Measurements from ENCODE around the gene CTNNA1. TPM values are rescaled to one million over a fixed set of nuclear protein-coding genes. Genes with fewer than 3 reads are reported as not detected.

CTNNA1 gene
- total and polyA plus RNA-seq, 9 of the 15 experiments (the other 6 are each of a cell fraction or from before 2014, with no cell fraction given), result 29.6 to 117 (median 89.1) TPM

DNA sequence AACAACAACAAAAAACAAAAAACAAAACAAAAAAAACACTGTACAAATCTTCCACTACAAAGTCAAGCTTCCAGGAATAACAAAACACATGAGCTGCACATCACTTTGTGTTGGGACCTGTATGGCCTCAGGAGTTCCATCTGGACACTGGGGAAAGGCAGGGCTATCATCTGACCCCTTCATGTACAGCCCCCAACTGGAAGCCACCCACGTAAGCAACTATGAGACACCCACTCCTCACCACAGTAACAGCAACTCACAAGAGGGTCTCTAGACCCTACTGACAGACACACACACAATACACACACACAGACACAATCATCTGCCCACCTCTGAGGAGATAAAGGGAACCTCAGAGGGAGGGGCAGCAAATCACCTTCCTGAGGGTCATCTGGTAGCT, 203.6 kb downstream of the CTNNA1 start (continued):
- TF ChIP-seq, protein P1, sequence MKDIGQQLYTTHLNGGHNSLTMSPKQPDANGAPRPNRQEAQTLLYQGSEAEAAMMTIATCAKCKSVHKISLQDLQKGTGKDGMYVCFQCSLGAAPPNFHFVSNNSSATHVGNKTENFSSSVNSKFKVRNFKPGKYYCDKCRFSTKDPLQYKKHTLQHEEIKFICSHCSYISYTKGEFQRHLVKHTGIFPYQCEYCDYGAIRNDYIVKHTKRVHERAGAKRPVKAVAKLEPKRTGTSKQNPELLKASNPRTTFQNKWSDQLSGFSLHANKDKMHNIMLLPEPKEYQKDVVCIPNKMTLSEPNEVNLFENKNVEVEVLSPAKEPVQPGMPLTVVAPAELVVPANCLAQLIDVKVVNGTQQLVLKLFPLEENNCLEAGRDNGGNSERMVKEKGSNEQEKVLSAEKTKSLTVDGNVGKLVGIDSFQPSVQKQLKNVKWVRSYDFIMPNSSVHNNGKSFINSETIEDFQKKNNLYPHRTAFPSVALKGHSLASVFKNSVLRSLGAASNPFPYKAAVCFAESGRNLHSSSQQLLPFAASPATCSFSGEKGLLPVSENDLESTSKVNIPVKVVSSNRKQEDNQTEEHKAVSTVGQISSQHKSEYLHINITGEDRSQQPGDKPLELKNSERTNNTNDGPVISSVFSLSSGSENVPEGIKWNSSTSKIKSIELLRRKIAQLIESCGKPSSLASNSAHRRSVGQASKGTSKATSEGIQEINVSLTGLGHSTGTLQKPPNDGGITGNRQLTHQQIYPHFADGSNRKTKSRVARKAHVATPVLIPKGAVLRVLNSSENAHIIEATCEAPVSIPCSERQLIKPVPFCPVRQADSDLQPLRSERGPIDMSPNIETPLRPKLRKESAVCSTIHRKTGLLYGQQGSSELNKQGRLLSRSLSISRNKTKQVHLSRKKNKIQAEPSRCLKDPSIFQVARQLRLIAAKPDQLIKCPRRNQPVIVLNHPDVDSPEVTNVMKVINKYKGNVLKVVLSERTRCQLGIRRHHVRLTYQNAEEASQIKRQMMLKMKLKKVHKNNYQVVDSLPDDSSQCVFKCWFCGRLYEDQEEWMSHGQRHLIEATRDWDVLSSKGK (CRISPR knock-in tag; IDR thresholded peaks at IDR 0.05), result no peak
- TF ChIP-seq, protein P2, sequence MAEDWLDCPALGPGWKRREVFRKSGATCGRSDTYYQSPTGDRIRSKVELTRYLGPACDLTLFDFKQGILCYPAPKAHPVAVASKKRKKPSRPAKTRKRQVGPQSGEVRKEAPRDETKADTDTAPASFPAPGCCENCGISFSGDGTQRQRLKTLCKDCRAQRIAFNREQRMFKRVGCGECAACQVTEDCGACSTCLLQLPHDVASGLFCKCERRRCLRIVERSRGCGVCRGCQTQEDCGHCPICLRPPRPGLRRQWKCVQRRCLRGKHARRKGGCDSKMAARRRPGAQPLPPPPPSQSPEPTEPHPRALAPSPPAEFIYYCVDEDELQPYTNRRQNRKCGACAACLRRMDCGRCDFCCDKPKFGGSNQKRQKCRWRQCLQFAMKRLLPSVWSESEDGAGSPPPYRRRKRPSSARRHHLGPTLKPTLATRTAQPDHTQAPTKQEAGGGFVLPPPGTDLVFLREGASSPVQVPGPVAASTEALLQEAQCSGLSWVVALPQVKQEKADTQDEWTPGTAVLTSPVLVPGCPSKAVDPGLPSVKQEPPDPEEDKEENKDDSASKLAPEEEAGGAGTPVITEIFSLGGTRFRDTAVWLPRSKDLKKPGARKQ (CRISPR knock-in tag; IDR thresholded peaks at IDR 0.05), result no peak
- TF ChIP-seq, protein P3, sequence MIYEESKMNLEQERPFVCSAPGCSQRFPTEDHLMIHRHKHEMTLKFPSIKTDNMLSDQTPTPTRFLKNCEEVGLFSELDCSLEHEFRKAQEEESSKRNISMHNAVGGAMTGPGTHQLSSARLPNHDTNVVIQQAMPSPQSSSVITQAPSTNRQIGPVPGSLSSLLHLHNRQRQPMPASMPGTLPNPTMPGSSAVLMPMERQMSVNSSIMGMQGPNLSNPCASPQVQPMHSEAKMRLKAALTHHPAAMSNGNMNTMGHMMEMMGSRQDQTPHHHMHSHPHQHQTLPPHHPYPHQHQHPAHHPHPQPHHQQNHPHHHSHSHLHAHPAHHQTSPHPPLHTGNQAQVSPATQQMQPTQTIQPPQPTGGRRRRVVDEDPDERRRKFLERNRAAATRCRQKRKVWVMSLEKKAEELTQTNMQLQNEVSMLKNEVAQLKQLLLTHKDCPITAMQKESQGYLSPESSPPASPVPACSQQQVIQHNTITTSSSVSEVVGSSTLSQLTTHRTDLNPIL (CRISPR knock-in tag; IDR thresholded peaks at IDR 0.05), result no peak
- TF ChIP-seq ZNF124 (CRISPR knock-in tag; IDR thresholded peaks at IDR 0.05) (no peak), ZKSCAN3 (CRISPR knock-in tag; IDR thresholded peaks at IDR 0.05) (no peak), DMBX1 (CRISPR knock-in tag; IDR thresholded peaks at IDR 0.05; ENCODE audit: borderline replicate concordance) (no peak), POLR2B (IDR thresholded peaks at IDR 0.05; ENCODE audit: low read depth, partially characterized antibody) (no peak), SIN3B (IDR thresholded peaks at IDR 0.05; ENCODE audit: low read depth) (no peak), BACH1 (tag; IDR thresholded peaks at IDR 0.05) (no peak)

Measured in K562 (cell line).